ENCODE measurements around the gene SPG11.
"Not testable (repeated sequence)": the region's sequence is repeated elsewhere in the genome, so short reads cannot be mapped to it uniquely, and the experiment has no call there.

SPG11 gene

DNA sequence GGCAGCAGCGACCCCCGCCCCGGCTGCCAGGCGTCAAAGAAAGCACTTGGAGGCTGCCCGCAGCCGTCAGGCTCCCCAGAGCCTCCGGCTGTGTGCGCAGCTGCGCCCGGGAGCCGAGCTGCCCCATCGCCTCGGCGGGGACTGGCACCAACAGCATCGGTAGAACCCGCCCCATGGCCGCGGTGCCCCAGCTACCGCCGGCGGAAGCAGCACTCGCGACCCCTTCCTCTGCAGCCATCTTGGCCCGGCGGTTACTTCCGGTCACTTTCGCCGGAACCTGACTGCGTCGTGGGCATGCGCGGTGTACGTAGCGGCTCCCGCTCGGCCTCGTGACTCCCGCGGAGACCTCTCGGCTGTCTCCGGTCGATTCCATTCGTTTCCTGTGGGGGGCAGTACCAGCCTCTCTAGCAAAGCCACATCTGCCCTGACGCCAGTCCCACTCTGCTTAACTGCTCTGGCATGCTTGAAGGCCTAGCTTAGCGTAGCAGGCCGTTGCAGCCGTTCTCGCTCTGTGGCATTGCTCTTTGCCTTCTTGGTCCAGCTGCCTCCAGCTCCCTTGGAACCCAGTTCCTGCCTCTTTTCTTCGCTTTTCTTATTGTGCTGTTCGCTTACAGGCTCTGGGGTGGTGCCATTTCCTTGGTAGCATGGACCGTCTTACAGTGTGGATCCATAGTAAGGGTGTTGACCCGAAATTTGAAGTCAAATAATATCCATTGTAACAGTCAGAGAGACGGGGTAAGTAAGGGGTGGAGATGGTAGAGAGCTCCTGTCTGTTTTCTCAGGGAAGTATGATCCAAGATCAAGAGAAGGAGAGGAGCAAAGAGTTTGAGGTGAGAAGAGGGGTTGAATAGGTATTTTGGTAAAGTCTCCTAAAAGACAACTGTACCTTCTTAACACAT lies at the start of gene SPG11:
Gene SPG11, minus strand, starts transcription at position 253 of the 899 bp plus-strand sequence. Its CDS starts 15 bp downstream, at position 238.
- DNase-seq, result peak; percentile 68 to 98 (median 95)

GRCh38 chr15:44712346-44713005 lies 49.0 kb upstream of the SPG11 start:
- DNase-seq, result peak in 34 of 58 donors; percentile 7 to 50 (median 24)

GRCh38 chr15:44711743-44712345 lies 48.4 kb upstream of the SPG11 start:
- DNase-seq, result peak in 22 of 58 donors; percentile 15 to 68 (median 48)

DNA sequence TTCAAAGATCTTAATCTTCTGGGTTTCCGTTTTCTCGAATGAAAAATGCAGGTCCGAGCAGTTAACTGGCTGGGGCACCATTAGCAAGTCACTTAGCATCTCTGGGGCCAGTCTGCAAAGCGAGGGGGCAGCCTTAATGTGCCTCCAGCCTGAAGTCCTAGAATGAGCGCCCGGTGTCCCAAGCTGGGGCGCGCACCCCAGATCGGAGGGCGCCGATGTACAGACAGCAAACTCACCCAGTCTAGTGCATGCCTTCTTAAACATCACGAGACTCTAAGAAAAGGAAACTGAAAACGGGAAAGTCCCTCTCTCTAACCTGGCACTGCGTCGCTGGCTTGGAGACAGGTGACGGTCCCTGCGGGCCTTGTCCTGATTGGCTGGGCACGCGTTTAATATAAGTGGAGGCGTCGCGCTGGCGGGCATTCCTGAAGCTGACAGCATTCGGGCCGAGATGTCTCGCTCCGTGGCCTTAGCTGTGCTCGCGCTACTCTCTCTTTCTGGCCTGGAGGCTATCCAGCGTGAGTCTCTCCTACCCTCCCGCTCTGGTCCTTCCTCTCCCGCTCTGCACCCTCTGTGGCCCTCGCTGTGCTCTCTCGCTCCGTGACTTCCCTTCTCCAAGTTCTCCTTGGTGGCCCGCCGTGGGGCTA lies 47.8 kb upstream of the SPG11 start, which contains the start of the genes B2M and PATL2:
Gene B2M, plus strand, starts transcription at position 422 of the 647 bp plus-strand sequence. Its CDS starts 30 bp downstream, at position 452.
Gene PATL2, minus strand, starts transcription at position 228 of the 647 bp plus-strand sequence. CDS start 34,833 bp downstream, outside the sequence.
- peak; percentile 46 to 97 (median 90) for DNase-seq

DNA sequence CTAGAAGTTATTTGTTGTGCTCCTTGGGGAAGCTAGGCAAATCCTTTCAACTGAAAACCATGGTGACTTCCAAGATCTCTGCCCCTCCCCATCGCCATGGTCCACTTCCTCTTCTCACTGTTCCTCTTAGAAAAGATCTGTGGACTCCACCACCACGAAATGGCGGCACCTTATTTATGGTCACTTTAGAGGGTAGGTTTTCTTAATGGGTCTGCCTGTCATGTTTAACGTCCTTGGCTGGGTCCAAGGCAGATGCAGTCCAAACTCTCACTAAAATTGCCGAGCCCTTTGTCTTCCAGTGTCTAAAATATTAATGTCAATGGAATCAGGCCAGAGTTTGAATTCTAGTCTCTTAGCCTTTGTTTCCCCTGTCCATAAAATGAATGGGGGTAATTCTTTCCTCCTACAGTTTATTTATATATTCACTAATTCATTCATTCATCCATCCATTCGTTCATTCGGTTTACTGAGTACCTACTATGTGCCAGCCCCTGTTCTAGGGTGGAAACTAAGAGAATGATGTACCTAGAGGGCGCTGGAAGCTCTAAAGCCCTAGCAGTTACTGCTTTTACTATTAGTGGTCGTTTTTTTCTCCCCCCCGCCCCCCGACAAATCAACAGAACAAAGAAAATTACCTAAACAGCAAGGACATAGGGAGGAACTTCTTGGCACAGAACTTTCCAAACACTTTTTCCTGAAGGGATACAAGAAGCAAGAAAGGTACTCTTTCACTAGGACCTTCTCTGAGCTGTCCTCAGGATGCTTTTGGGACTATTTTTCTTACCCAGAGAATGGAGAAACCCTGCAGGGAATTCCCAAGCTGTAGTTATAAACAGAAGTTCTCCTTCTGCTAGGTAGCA lies 47.0 kb upstream of the SPG11 start:
- DNase-seq, result peak in 12 of 58 donors; percentile 1 to 19 (median 10)

DNA sequence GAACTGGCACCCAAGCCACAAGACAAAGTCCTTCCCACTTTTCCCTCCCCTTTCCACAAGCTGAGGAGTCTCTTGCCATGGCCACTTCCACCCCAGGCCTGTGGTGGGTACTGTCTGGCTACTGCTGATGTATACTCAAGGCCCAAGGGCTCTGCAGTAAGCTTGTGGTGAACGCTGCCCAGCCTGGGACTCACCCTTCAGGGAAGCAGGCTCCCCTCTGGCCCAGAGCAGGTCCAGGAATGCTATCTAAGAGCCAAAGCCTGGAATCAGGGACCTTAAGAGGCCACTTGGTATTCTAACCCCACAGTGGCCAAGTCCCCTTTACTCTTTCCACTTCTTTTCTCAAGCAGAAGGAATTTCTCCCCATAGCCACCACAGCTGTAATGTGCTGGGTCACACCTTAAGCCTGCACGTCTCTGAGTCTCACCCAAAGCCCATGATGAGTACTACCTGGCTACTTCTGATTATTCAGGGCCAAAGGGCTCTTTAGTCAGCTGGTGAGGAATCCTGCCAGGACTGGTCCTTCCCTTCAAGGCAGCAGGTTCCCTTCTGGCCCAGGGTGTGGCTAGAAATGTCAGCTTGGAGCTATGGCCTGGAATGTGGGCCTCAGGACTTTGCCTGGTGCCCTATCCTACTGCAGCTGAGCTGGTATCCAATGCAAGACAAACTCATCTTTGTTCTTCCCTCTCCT lies 43.6 kb upstream of the SPG11 start:
- DNase-seq, result no peak

- DNase-seq, result no peak
Observed at GRCh38 chr15:44706401-44706800, 42.9 kb upstream of the SPG11 start.

GRCh38 chr15:44705986-44706385 lies 42.5 kb upstream of the SPG11 start:
- DNase-seq, result no peak

- DNase-seq, result not testable (repeated sequence)
Observed at GRCh38 chr15:44700676-44701075, 37.2 kb upstream of the SPG11 start.

GRCh38 chr15:44698641-44699040 lies 35.2 kb upstream of the SPG11 start:
- no peak for DNase-seq

DNA sequence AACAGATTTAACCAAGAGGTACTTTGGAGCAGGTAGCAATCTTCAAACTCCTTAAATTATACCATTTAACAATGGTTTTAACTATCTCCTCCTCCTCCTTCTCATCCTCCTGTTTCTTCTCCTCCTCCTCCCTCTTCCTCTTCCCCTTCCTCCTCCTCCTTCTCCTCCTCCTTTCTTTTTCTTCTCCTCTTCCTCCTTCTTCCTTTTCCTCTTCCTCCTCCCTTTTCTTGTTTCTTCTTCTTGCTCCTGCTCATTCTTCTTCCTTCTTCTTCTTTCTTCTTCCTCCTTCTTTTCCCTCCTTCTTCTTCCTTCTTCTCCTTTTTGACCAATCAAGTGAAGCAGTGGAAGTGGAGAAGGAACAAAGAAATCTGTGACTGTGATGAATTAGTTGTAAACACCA lies 33.6 kb upstream of the SPG11 start:
- DNase-seq, result no peak

GRCh38 chr15:44695294-44695693 lies 31.8 kb upstream of the SPG11 start:
- DNase-seq, result no peak

DNA sequence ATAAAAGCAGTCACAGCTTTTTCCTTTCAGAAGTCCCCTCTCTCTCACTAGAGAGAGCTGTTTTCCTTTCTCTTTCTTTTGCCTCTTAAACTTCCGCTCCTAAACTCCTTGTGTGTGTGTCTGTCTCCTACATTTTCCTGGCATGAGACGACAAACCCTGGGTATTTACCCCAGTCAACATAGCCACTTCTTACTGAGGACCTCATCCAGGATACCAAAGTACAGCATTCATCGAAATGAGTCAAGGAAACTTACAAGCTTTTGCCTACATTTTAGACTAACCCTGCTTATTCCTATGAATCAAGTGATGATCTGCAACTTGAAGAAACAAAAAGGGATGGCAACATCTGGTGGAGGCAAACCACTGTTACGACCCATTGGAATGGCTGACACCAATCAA lies 31.0 kb upstream of the SPG11 start:
- DNase-seq, result no peak

- DNase-seq, result no peak
Observed at GRCh38 chr15:44692659-44693058, 29.2 kb upstream of the SPG11 start.

GRCh38 chr15:44690245-44690644 lies 26.8 kb upstream of the SPG11 start:
- not testable (repeated sequence) for DNase-seq

GRCh38 chr15:44689318-44689717 lies 25.9 kb upstream of the SPG11 start:
- DNase-seq, result not testable (repeated sequence)

- not testable (repeated sequence) for DNase-seq
Observed at GRCh38 chr15:44682809-44683682, 19.6 kb upstream of the SPG11 start.

DNA sequence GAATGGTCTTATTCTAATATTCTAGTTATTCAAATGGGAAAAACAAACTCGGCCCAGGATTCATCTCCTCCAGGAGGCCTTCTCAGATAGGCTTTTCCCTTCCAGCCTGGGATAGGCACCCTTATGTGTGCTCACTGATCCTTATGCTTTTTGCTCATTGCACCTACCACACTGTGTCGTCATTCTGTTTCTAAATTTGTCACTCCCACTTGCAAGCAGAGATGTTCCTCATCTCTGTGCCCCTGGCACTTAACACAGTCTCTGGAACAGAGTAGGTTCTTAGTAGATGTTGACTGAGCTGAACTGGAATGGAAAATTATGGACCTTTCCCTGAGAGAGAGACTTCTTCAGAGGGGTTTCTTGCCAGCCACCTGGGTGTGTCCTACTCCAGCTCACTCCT lies 18.7 kb upstream of the SPG11 start:
- DNase-seq, result no peak

Measured in anterior cingulate cortex (tissue), 58 donors.